Measurements from ENCODE around the gene TP73.

DNA sequence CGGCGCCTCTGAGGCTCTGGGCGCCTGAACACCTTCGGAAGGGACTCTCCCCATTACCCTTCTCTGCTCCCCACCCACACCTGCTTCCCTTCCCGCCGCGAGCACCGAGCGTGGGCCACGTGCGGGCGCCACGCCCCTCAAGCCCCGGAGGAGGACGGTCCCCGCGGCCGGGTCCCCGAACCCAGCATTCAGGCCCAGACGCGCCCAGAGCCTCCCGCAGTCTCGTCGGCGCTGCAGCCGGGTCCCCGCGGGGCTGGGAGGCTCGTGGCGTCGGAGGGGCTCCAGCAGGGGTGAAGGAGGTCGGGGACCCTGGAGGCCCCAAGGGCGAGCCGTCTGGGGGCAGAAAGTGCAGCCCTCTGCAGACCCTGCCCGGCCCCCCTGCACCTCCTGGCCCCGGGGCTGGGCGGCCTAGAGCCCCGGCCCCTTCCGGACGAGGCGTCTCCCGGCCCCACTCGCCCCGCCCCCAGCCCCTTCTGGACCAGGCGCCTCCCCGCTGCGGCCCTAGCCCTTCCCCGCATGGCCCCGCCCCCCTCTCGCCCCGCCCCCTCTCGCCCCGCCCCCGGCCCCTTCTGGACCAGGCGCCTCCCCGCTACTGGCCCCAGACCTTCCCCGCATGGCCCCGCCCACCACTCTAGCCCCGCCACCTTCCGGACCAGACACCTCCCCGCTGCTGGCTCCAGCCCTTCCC lies 119.9 kb downstream of the TP73 start:
- TF ChIP-seq, protein P1, sequence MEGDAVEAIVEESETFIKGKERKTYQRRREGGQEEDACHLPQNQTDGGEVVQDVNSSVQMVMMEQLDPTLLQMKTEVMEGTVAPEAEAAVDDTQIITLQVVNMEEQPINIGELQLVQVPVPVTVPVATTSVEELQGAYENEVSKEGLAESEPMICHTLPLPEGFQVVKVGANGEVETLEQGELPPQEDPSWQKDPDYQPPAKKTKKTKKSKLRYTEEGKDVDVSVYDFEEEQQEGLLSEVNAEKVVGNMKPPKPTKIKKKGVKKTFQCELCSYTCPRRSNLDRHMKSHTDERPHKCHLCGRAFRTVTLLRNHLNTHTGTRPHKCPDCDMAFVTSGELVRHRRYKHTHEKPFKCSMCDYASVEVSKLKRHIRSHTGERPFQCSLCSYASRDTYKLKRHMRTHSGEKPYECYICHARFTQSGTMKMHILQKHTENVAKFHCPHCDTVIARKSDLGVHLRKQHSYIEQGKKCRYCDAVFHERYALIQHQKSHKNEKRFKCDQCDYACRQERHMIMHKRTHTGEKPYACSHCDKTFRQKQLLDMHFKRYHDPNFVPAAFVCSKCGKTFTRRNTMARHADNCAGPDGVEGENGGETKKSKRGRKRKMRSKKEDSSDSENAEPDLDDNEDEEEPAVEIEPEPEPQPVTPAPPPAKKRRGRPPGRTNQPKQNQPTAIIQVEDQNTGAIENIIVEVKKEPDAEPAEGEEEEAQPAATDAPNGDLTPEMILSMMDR (IDR thresholded peaks at IDR 0.05), result no peak
- TF ChIP-seq POLR2A (IDR thresholded peaks at IDR 0.05), result peak in 2 of 3 donors; percentile 59 to 61
